BJ (cell line): ENCODE measurements around the gene PRAME. TPM values are rescaled to one million over a fixed set of nuclear protein-coding genes. Genes with fewer than 3 reads are reported as not detected.

Experiments
- CTCF ChIA-PET: fragments of 350-600 bp; formaldehyde crosslinking; extraction: SDS; loops from one replicate; lab custom pipeline; 2021; ENCODE audit warnings: antibody characterized with exemption, inconsistent platforms; lab: Yijun Ruan, JAX
- POLR2A ChIA-PET: fragments of 300-600 bp; sonication (Branson Sonifier 250); formaldehyde crosslinking; extraction: SDS; loops from one replicate; lab custom pipeline; 2021; ENCODE audit warnings: antibody characterized with exemption; lab: Charles Lee
- DNase-seq: peaks from one replicate; pipeline ENCODE4 v3.0.0-alpha.2; 2011; ENCODE audit warnings: low read depth
- H3K27me3 ChIP-seq: 2 replicates; pipeline ENCODE4 v1.6.0; 2011; ENCODE audit warnings: low read length; ENCODE audit not compliant: control insufficient read depth, insufficient read depth
- H3K36me3 ChIP-seq: 2 replicates; pipeline ENCODE4 v1.5.1; 2011; ENCODE audit warnings: low read length; ENCODE audit not compliant: control insufficient read depth, insufficient read depth
- H3K4me3 ChIP-seq: 2 replicates; pipeline ENCODE4 v1.5.1; 2011; ENCODE audit warnings: low read depth, mild to moderate bottlenecking, control low read depth, low read length
- CTCF ChIP-seq: IDR thresholded peaks from 2 replicates; pipeline ENCODE4 v1.5.1; 2011; ENCODE audit warnings: low read depth, mild to moderate bottlenecking, control low read depth, inconsistent platforms, low read length, moderate library complexity; ENCODE audit not compliant: insufficient read depth
- polyA plus RNA-seq: library from polyadenylated mRNA; depleted of rRNA; stranded (reverse); fragments of >200 nt; gene quantifications from 2 replicates; pipeline ENCODE4 v1.2.3, GENCODE V29; 2011

PRAME gene
- polyA plus RNA-seq, 1 experiment: 0.15 TPM

- DNase-seq: no peak
Measured at GRCh38 chr22:22565981-22566380, 6.9 kb upstream of the PRAME start.

GRCh38 chr22:22558071-22558971 is 744 bp downstream of the PRAME start:
- no peaks in the 10 kb centered on the region for H3K27me3 ChIP-seq
- no peak for TF ChIP-seq CTCF
- ChIA-PET POLR2A (no interaction called here), CTCF (no interaction called here)
- DNase-seq: no peak
- no peaks in the 10 kb centered on the region for H3K36me3 ChIP-seq
- no peak overlapping the region for H3K4me3 ChIP-seq

More at GRCh38 chr22:22565981-22566380, 6.9 kb upstream of the PRAME start:
- TF ChIP-seq CTCF: no peak
- CTCF ChIA-PET: interaction anchor here (1.6 to 1.9 kb wide), 2 partner anchors 10 to 21 kb away, joined by 3 to 6 read pairs; no protein-coding TSS in a partner anchor
- Histone ChIP-seq H3K36me3 (no peaks in the 10 kb centered on the region), H3K27me3 (peaks cover 3% of the 10 kb centered on the region; the same call in 1 of the 2 replicates), H3K4me3 (no peak overlapping the region)
- POLR2A ChIA-PET: no interaction called here

- H3K27me3 ChIP-seq: no peaks in the 10 kb centered on the region
- H3K36me3 ChIP-seq: no peaks in the 10 kb centered on the region
- DNase-seq: no peak
- CTCF ChIA-PET: interaction anchor here (3.2 kb wide), 1 partner anchor 20 kb away, joined by 13 read pairs; no protein-coding TSS in a partner anchor
- POLR2A ChIA-PET: no interaction called here
- H3K4me3 ChIP-seq: no peak overlapping the region
- no peak for TF ChIP-seq CTCF
Measured at GRCh38 chr22:22556995-22557925, 1.8 kb downstream of the PRAME start.

GRCh38 chr22:22556578-22556977 is 2.5 kb downstream of the PRAME start:
- no peak for DNase-seq
- no peak for TF ChIP-seq CTCF
- H3K27me3 ChIP-seq: no peaks in the 10 kb centered on the region
- H3K36me3 ChIP-seq: no peaks in the 10 kb centered on the region
- no peak overlapping the region for H3K4me3 ChIP-seq
- CTCF ChIA-PET: interaction anchor here (3.2 kb wide), 1 partner anchor 20 kb away, joined by 13 read pairs; no protein-coding TSS in a partner anchor
- POLR2A ChIA-PET: no interaction called here
